ENCODE results near the gene AMZ2. TPM values are rescaled to one million over a fixed set of nuclear protein-coding genes. Genes with fewer than 3 reads are reported as not detected.

The AMZ2 gene
- total RNA-seq, 1 donor from 2014 or later = 58.3 TPM

- peaks cover 6% of the 10 kb centered on the region for H3K4me1 Mint-ChIP-seq (ENCODE audit: low read depth)
- no peak for TF ChIP-seq CTCF (IDR thresholded peaks at IDR 0.05; ENCODE audit: unreplicated experiment)
- DNase-seq (ENCODE audit: low spot score, unreplicated experiment) = no peak
- H3K9me3 Mint-ChIP-seq (ENCODE audit: low read depth) = no peaks in the 10 kb centered on the region
- no peaks in the 10 kb centered on the region for H3K36me3 Mint-ChIP-seq (ENCODE audit: insufficient read depth)
- no peak overlapping the region for H3K4me3 Mint-ChIP-seq (ENCODE audit: low read depth)
- no peak overlapping the region for H3K27ac Mint-ChIP-seq
- peaks cover 53% of the 10 kb centered on the region for H3K27me3 Mint-ChIP-seq
These were observed 46.3 kb downstream of the AMZ2 start for GRCh38 chr17:68294196-68294555.

DNA sequence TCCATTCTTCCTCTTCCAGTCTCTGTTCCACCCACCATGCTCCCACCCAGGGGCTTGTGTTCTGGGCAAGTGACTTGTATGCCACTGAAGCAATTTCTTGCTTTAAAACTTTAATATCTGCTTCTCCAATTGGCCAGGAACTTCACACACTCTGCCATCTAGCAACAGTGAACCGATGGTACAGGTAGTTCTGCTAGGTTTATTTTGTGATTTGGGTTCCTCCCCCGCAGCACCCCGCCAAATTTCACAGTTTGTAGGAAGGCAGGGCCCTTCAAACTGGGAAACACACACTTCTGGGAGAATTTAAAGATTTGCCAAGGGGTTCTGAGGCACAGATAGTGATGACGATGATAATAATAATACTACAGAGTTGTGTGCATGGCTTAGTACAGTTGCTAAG lies 46.8 kb downstream of the AMZ2 start:
- TF ChIP-seq CTCF (IDR thresholded peaks at IDR 0.05; ENCODE audit: unreplicated experiment) = no peak
- no peak for DNase-seq (ENCODE audit: low spot score, unreplicated experiment)
- no peaks in the 10 kb centered on the region for H3K36me3 Mint-ChIP-seq (ENCODE audit: insufficient read depth)
- peaks cover 6% of the 10 kb centered on the region for H3K4me1 Mint-ChIP-seq (ENCODE audit: low read depth)
- H3K27me3 Mint-ChIP-seq = peaks cover 48% of the 10 kb centered on the region
- H3K27ac Mint-ChIP-seq = no peak overlapping the region
- H3K9me3 Mint-ChIP-seq (ENCODE audit: low read depth) = no peaks in the 10 kb centered on the region
- H3K4me3 Mint-ChIP-seq (ENCODE audit: low read depth) = no peak overlapping the region

DNA sequence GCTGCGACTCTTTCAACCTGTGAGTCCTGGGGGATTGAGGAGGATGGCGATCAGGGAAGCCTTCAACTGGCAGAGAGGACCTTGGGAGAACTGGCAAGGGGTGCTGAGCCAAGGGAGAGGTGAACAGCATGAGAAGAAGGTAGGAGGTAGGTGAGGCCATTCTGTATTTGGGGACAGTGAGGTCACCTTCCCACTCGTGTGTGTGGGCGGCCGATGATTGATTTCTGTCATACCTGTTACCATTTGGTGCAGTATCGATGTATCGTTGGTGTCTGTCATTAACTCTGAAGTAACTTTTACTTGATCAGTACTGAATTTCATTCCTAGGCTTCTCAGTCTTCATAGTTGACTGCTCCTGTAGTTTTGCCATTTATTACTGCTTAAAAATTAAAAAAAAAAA lies 47.2 kb downstream of the AMZ2 start:
- H3K27me3 Mint-ChIP-seq = peaks cover 44% of the 10 kb centered on the region
- no peaks in the 10 kb centered on the region for H3K9me3 Mint-ChIP-seq (ENCODE audit: low read depth)
- peaks cover 6% of the 10 kb centered on the region for H3K4me1 Mint-ChIP-seq (ENCODE audit: low read depth)
- H3K36me3 Mint-ChIP-seq (ENCODE audit: insufficient read depth) = no peaks in the 10 kb centered on the region
- DNase-seq (ENCODE audit: low spot score, unreplicated experiment) = no peak
- no peak overlapping the region for H3K27ac Mint-ChIP-seq
- H3K4me3 Mint-ChIP-seq (ENCODE audit: low read depth) = no peak overlapping the region
- TF ChIP-seq CTCF (IDR thresholded peaks at IDR 0.05; ENCODE audit: unreplicated experiment) = no peak

GRCh38 chr17:68296217-68297191 lies 48.7 kb downstream of the AMZ2 start:
- no peaks in the 10 kb centered on the region for H3K9me3 Mint-ChIP-seq (ENCODE audit: low read depth)
- H3K4me3 Mint-ChIP-seq (ENCODE audit: low read depth) = no peak overlapping the region
- no peak for DNase-seq (ENCODE audit: low spot score, unreplicated experiment)
- no peak for TF ChIP-seq CTCF (IDR thresholded peaks at IDR 0.05; ENCODE audit: unreplicated experiment)
- peaks cover 34% of the 10 kb centered on the region for H3K27me3 Mint-ChIP-seq
- no peaks in the 10 kb centered on the region for H3K36me3 Mint-ChIP-seq (ENCODE audit: insufficient read depth)
- no peak overlapping the region for H3K27ac Mint-ChIP-seq
- peaks cover 6% of the 10 kb centered on the region for H3K4me1 Mint-ChIP-seq (ENCODE audit: low read depth)

DNA sequence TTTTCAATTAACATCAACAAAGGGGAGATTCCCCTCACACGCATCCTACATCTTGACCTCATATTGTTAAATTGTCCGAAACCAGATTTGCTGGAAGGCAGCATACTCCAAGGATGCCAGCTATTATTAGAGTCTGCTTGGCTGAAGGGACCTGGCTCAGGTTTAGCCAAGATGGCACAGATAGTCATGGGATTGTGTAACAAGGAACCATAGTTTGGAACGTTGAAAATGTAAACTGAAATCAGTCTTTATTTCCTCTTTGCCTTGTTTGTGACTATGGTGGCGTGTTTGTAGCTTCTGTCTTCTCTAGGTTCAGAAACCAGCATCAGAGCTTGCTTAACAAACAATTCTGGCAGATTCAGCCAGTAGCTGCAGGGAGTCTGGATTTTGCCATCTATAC lies 49.4 kb downstream of the AMZ2 start:
- peaks cover 3% of the 10 kb centered on the region for H3K9me3 Mint-ChIP-seq (ENCODE audit: low read depth)
- no peak overlapping the region for H3K4me3 Mint-ChIP-seq (ENCODE audit: low read depth)
- no peak overlapping the region for H3K27ac Mint-ChIP-seq
- H3K36me3 Mint-ChIP-seq (ENCODE audit: insufficient read depth) = no peaks in the 10 kb centered on the region
- H3K4me1 Mint-ChIP-seq (ENCODE audit: low read depth) = peaks cover 9% of the 10 kb centered on the region
- TF ChIP-seq CTCF (IDR thresholded peaks at IDR 0.05; ENCODE audit: unreplicated experiment) = no peak
- no peak for DNase-seq (ENCODE audit: low spot score, unreplicated experiment)
- peaks cover 37% of the 10 kb centered on the region for H3K27me3 Mint-ChIP-seq

Data from progenitor cell of endocrine pancreas (in vitro differentiated cells).